Testis (tissue), 2 donors: ENCODE measurements around the gene CXCL17.

Experiments
- CTCF ChIP-seq, 3 experiments: fragments of 450-650 bp in 2 of 3; fragments of 200-600 bp in 1 of 3; sonication (generic) in 1 of 3; IDR thresholded peaks; one replicate each; pipeline ENCODE4 v1.5.1; 2016 to 2019; ENCODE audit warnings: antibody characterized with exemption in 3 of 3, mild to moderate bottlenecking in 2 of 3, moderate library complexity in 1 of 3
- POLR2A ChIP-seq: fragments of 450-650 bp; IDR thresholded peaks from one replicate; pipeline ENCODE4 v1.6.1; 2017; ENCODE audit warnings: antibody characterized with exemption, mild to moderate bottlenecking, moderate library complexity

- TF ChIP-seq CTCF (IDR thresholded peaks at IDR 0.05) (peak; percentile 64 to 96 (median 72)), POLR2A (no peak)
These were observed 2.2 kb downstream of the CXCL17 start for GRCh38 chr19:42440357-42441048.
